Stromal cell of bone marrow (primary cell): ENCODE results near the gene RBM26.

Experiments used
- DNase-seq: peaks from one replicate; pipeline ENCODE4 v3.0.0-alpha.2; 2012; ENCODE audit warnings: low read depth

RBM26 gene

DNA sequence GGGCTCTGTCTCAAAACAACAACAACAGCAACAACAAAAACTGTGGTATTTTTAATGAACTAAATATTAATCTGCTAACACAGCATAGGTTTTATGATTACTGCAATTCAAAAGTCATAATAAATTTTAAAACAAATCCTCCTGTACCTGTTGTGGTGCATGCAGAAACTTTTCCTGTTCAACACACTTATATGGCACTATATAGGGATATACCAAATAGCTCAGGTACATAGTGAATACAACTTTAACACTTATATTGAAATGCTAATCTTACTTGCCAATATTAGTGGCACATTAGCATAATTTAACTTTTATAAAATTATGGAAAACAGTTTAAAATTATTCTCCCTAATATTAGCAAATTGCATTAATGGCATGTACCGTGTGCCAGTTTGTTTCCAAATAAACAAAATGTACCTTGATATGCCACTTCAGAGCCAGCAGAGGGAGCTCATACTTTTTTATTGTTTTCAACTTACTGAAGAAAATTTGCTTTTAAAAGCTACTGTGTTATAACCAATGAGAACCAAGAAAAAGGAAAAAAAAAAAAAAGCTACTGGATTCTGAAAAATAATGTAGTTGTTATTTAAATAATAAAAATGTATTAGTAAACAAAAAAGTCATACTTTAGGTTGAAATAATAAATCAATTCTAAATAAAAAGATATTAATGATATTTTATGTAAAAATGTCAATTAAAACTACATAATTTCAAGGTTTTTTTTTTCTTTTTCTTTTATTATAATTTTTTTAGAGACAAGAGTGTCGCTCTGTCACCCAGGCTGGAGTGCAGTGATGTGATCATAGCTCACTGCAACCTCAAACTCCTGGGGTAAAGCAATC lies 18.0 kb upstream of the RBM26 start:
- no peak for DNase-seq

DNA sequence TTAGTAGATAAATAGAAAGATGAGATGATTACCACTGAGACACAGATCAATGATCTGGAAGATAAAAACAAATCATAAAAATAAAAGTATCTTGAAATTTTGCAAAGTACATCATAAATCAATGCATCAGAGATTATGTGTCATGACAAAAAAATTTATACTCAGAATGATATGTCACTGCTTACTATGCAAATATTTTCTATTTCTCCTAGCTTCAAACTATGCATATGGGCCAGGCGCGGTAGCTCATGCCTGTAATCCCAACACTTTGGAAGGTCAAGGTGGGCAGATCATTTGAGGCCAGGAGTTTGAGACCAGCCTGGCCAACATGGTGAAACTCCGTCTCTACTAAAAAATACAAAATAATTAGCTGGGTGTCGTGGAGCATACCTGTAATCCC lies 17.3 kb upstream of the RBM26 start:
- no peak for DNase-seq

DNA sequence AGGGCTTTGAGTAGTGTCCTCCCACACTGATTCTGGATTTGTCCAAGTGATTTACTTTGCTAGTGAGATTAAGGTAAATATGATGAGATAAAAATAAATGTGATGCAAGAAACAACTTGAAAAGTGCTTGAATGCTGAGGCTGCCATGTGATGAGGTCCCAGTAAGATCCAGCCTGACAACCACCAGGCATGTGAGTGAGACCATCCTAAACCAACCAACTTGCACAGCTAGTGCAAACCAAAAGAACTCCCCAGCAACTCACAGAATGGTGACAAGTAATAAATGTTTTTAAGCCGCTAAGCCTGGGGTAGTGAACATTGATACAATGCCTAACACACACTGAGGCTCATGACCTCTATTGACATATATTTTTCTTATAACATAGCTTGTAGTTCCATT lies 13.3 kb upstream of the RBM26 start:
- no peak for DNase-seq

DNA sequence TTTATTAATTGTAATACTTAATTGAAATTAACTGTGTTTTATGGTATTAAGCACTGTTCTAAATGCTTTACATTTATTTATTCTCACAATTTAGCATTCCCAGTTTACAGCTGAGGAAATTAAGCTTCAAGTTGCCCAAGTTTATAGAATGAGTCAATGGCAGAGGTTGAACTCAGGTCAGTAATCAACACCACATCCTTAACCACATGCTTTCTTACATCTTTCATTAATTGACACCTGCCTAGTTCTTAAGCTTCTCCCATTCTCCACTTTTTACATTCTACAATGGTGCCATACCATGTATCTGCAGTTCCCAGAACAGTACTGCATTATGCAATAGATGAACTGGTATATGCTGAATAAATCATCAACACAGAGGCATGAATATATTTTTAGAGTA lies 11.7 kb upstream of the RBM26 start:
- no peak for DNase-seq

DNA sequence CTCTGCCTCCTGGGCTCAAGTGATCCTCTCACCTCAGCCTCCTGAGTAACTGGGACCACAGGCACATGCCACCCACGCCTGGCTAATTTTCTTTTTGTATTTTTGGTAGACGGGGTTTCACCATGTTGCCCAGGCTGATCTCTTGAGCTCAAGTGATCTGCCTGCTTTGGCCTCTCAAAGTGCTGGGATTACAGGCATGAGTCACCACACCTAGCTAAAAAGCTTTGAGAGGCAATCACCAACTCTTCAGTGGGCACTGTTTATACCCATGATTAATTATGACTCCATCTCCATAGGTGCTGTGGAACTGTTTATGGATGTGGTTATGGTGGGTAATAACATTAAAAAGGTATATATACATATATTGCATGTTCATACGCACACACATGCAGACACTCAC lies 7.5 kb upstream of the RBM26 start:
- no peak for DNase-seq

DNA sequence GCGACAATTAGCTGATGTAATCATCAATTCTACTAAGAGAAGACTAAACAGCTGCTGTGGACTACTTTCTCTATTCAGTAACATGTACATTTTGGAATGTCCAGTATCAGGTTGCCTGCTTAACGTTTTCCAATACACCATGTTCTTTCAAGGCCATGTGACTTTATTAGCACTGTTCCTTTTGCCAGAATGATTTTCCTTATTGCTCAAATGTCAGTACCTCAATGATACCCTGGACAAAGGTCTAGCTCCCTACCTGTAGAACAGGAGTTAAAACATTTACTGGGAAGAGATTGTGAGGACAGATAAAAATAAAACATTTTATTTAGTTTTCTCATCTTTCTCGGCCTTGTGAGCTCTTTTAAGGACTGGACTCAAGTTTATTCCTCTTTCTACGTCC lies 3.8 kb upstream of the RBM26 start:
- DNase-seq = no peak

DNA sequence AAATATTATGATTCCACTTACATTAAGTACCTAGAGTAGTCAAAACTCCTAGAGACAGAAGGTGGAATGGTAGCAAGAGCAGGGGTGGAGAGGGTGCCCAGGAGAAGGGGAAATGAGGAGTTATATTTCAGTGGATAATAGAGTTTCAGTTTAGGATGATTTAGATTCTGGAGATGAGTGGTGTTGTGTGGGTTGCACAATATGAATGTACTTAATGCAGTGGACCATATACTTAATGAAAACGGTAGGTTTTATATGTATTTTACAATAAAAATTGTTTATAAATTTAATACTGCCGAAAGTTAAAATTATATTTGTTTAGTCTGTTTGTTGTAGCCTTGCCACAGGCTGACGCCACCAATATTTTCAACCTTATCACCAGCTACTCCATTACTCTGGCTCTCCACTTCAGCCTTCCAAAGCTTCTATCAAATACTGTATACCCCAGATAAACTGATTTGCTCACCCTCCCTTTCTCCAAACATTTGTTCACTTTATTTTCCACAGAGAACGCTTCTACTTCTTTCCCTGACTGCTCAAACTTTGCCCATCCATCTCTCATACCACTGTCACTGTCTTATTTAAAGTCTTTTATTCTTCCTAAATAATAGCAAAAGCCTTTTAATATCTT lies 1.4 kb upstream of the RBM26 start:
- DNase-seq = no peak

DNA sequence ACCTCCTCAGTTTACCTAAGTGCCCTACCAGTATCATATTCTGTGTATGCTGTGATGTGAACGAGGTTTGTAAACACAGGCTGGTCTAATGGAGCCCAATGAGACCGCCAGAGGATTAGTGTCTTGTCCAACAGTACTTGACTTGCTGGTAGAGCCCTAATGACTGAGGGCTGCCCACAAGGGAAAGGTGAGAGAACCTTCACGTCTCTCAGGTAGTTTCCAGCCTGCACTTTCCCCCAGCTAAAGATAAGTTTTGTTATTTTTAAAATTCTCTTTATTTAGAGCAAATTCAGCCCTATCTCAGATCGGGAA lies 498 bp upstream of the RBM26 start:
- no peak for DNase-seq

DNA sequence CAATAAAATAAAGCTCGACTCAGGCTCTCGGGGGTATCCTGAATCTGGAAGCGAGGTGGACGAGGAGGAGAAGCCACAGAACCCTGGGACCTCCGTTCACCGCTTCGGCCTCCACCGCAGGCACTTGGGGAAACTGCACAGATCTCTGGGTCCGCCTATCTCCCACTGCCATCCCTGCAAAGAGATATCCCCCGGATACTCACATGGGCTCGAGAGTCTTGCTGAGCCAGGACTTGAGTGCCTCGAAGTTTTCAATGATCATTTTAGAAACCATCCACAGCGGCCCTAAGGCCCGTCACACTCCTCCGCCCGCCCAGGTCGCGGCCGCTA lies 589 bp downstream of the RBM26 start:
- no peak for DNase-seq

DNA sequence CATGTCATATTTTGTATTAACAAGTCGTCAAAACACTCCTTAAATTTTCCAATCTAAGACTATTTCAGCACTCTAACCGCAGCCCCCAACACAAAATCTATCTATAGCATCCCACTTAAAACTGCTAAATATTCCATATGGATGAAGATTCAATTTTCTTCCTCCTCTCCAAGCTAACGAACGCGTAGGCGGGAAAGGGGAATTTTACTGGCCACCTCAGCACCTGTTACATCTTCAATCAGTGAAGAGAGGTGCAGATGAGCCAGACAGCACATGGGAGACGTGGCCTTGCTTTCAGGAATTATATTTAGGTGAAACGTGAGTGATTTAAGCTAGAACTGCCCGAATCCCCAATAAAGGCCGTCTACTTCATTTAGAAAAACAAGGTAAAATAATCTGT lies 1.1 kb downstream of the RBM26 start:
- DNase-seq = no peak

DNA sequence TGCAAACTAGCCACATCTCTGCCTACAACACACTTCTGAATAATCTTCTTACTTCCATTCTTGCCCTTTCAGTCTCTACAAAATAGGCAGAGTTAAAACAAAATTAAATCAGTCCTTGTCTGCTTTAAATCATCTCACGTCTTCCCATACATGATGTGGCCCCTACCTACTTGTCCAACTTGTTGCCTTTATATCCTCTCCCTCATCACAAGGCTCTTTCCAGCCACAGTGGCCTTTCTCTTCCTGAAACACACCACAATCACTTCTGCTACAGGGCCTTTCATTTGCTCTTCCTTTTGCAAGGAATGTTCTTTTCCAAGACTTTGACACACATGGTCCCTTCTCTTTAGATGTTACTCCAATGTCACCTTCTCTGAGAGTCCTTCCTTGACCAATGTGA lies 1.7 kb downstream of the RBM26 start:
- no peak for DNase-seq

DNA sequence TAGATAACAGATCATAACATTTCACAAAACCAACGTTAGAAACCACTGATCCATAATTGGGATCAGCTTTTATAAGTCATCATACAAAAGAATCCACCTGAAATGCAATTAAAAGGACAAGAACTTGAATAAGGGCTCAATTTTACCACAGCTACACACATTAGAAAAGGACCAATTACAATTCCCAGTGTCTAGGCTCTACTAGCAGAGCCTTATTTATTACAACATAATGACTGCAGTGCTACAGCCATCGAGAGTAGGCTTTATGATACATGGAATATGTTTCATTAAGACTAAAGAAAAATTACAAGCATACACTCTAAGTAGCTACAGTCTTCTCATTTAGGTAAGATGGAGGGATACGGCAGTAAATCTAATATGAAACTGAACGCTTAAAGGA lies 2.9 kb downstream of the RBM26 start:
- no peak for DNase-seq

DNA sequence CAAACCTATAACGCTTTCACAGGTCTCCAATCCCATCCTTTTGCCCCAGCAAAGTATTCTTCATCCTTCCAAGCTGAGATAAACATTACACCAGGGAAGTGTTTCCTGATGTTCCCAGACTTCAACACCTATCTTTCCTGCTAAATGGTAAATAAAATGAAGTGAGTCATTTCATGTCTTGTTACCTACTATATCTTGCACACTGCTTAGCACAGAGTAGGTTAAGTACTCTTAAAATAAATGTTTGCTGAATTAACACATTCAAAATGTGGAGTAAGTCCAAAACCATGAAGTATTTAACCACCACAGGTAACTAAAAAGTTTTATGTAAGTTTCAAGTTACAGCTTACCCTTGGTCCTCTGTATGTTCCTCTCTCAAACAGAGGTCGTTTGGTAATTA lies 3.4 kb downstream of the RBM26 start:
- DNase-seq = no peak

DNA sequence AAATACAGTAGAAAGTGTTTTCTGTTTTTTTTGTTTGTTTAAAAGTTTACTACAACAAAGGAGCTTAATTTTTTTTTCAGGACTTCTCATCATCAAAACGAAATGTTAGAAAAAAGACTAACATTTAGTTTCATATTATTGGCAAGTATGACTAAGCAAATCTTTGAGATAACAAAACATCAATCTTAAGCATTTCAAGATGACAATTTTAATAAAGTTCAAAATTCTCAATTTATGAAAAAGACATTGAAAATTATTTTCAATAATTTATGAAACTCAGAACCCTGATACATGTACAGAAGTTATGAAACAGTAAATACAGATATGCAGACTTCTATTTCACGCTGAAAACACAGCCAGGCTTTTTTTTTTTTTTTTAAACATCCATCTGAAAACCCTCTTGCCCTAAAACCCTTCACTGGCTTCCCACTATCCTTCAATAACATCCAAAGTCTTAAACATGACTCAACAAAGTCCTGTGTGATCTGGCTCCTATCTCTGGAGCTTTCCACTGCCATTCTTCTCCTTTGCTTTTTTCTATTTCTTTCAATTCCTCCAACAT lies 3.9 kb downstream of the RBM26 start:
- DNase-seq = peak; percentile 12

DNA sequence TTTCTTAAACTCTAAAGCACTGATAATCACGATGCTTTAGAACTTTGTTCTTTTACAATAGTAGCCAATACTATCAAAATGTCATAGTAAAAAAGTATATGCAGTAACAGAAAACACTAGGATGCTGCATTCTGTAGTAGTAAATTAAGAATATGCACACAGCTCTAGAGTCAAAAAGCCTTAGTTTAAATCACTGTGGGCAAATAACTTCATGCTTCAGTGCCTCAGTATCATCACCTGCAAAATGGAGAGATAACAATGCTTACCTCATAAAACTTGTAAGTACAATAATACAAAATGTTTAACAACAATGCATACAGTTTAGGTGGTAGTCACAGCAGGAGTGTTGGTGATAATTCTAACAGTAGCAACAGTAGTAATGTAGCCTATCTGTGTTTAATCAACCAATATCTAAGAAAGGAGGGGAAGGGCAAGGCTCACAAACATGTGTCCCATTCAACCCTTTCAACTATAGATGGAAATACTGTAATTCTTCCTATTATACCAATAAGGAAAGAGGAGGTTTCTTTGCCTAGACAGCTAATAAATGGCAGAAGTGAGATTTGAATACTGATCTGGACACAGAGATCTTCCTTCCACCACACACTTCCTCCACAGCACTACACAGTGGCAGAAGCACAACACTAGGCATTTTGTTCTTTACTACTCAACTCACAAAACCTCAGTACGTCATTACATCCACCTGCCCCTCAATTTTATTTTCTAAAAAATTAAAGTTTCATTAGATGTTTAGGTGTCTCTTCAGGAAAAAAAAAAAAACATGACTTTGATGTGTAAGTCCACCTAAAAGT lies 4.6 kb downstream of the RBM26 start:
- DNase-seq = no peak

DNA sequence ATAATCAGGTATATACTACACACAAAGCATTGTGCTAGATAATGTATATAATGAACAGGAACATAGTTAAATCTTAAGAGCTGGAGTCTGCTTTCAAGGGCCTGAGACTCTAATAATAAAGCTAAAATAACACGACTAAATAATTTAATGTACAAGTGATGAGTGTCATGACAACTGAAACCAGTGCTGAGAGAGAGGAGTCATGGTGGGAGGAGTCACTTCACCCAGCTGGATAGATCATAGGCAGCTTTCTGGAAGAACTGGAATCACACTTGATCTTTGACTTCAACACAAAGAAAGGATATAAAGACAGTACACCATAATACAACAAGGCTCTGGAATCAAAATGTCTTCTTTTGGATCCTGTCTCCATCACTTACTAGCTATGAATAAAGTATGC lies 7.1 kb downstream of the RBM26 start:
- DNase-seq = peak; percentile 18

DNA sequence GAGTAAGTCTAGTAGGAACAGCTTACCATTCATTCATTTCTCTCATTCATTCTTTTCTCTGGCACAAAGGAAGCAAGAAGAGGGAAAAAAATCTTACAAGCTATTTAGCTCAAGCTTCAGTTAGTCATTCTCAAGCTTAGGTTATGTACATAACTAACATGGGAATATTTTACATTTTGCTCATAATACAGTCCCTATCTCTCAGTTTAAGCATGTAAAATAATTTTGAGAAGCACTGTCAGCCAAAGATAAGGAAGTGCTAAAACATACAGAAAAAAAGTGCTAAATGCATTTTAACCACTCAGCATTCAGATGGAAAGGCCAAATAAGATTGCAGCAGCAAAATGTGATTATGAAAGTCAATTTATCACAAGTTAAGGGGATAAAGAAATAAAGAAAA lies 7.9 kb downstream of the RBM26 start:
- no peak for DNase-seq

DNA sequence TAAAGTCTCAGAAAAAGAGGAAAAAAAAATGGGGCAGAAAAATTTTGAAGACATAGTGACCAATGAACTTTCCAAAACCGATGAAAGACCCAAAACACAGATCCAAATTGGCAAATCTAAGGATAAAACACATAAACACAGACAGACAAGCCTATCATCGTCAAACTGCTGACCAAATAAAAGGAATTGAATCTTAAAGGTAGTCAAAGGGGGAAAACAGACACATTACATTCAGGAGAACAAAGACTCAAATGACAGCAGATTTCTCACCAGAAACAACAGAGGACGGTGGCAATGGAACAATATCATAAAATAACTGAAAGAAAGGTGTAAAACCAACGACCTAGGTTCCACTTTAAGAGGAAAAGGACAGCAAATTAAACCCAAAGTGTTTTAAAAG lies 10.2 kb downstream of the RBM26 start:
- no peak for DNase-seq

DNA sequence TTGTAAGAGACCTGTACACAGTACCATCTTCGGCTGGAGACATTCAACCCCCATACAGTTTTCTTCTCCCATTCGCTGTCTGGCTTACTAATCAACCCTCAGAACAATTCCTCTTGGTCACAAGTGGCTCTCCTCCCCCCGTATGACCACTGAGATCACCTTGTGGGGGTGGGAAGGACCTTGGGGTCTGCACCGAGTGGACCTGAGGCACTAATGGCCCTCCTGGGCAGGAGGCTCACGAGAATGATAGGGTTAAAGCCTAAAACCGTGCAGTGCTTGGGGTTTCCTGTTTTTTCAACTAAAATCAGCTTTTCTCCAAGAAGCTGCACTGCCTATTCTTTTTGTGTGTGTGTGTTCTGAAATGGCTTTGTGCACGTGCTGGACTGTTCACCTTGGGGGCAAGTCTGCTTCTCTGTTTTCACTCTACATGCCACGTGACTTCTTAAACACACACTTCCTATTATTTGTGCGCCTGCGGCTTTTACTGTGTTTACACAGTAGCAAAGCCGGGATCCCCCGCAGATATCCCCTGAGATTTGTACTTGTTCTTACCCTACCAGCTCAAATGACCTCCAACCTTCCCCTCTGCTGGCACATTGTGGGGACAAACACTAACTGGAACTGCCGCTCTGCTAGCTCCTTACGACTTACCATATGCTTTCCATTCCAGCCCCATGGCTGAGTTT lies 12.3 kb downstream of the RBM26 start:
- DNase-seq = no peak

DNA sequence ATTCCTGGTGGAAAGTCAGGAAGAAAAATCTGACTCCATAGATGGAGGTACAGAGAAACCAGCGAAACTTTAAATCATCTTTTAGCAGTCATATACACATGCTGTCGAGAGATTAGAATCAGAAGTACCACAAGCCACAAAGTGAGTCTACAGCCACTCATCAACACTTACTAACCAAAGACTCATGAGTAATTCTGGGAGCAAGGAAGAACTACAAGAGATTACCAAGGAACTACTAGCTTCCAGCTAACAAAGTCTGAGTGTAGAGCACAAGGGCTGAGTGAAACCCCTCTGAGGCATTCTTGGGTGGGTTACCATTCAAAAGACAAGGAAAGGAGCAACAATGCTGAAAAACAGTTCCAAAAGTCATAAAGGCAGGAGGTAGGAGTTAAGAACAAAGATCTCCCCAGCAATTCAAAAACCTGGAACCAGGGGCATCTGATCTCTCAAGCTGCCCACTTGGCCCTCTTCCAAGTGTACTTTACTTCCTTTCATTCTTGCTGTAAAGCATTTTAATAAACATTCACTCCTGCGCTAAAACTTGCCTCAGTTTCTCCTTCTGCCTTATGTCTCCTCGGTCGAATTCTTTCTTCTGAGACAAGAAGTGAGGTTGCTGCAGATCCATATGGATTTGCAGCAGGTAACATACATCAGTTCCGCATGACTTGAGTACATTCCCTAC lies 13.0 kb downstream of the RBM26 start:
- peak; percentile 34 for DNase-seq

DNA sequence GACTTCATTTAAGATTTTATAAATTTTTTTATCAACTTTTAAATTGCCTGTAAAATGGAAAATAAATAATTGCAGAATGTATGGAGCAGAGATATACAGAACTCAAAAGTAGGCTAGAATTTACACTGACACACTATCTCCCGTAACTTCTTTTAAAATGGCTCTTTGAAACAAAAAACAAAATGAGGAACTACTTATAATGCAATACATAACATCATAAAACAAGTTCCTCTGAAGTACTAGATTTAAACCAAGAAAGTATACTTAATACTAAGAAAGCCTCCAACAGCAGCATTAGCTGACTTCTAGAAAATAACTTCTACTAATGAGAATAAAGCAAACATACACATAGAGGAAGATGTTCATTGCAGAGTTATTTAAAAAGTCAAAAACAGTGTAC lies 17.0 kb downstream of the RBM26 start:
- DNase-seq = no peak

DNA sequence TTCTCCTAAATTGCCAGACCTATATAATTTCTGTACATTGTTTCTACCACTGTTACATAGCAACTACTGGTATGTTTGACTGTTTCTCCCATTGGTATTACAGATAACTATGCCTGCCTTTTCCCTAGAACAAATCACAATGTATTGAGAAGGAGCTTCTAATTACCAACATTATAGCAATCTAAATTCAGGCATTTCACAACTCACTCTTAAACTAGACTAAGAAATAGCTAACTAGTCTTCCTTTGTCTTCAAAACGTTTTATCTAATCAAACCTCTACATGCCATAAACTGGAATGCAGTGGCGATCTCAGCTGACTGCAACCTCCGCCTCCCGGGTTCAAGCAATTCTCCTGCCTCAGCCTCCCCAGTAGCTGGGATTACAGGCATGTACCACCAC lies 18.2 kb downstream of the RBM26 start:
- DNase-seq = no peak
